GM23248 (cell line): Measurements from ENCODE around the gene HMGB2. TPM values are rescaled to one million over a fixed set of nuclear protein-coding genes. Genes with fewer than 3 reads are reported as not detected.

Experiments
- DNase-seq: peaks from one replicate; pipeline ENCODE4 v3.0.0-alpha.2; 2015
- H2AFZ ChIP-seq: fragments of 200-600 bp; sonication (generic); 2 replicates; pipeline ENCODE4 v1.6.1; 2016; ENCODE audit warnings: antibody characterized with exemption
- H3F3A ChIP-seq: fragments of 200-600 bp; sonication (generic); 2 replicates; pipeline ENCODE4 v1.6.1; 2016; ENCODE audit warnings: mild to moderate bottlenecking, antibody characterized with exemption, mixed run types; ENCODE audit not compliant: insufficient read depth
- H3K27ac ChIP-seq: fragments of 200-600 bp; sonication (generic); 2 replicates; pipeline ENCODE4 v1.5.1; 2016; ENCODE audit warnings: mild to moderate bottlenecking
- H3K27me3 ChIP-seq: fragments of 200-600 bp; sonication (generic); replicated peaks from 2 replicates; pipeline ENCODE4 v1.6.1; 2016; ENCODE audit warnings: mild to moderate bottlenecking; ENCODE audit not compliant: insufficient read depth
- H3K36me3 ChIP-seq: fragments of 200-600 bp; sonication (generic); 2 replicates; pipeline ENCODE4 v1.6.1; 2016; ENCODE audit warnings: low read depth, mild to moderate bottlenecking
- H3K4me1 ChIP-seq: fragments of 200-600 bp; sonication (generic); 2 replicates; pipeline ENCODE4 v1.6.1; 2016; ENCODE audit warnings: mild to moderate bottlenecking; ENCODE audit not compliant: insufficient read depth
- H3K4me2 ChIP-seq: fragments of 200-600 bp; sonication (generic); one replicate; pipeline ENCODE4 v1.6.1; 2016; ENCODE audit warnings: mild to moderate bottlenecking; ENCODE audit not compliant: unreplicated experiment
- H3K4me3 ChIP-seq: fragments of 200-600 bp; sonication (generic); 2 replicates; pipeline ENCODE4 v1.5.1; 2016; ENCODE audit warnings: mild to moderate bottlenecking
- H3K79me2 ChIP-seq: fragments of 200-600 bp; sonication (generic); 2 replicates; pipeline ENCODE4 v1.6.1; 2016; ENCODE audit warnings: mild to moderate bottlenecking; ENCODE audit not compliant: insufficient read depth
- H3K9ac ChIP-seq: fragments of 200-600 bp; sonication (generic); 2 replicates; pipeline ENCODE4 v1.6.1; 2016; ENCODE audit warnings: mild to moderate bottlenecking
- H3K9me2 ChIP-seq: fragments of 200-600 bp; sonication (generic); 2 replicates; pipeline ENCODE4 v1.6.1; 2016; ENCODE audit warnings: mixed run types, mild to moderate bottlenecking, moderate library complexity; ENCODE audit not compliant: insufficient read depth
- H3K9me3 ChIP-seq: fragments of 200-600 bp; sonication (generic); one replicate; pipeline ENCODE4 v1.6.1; 2017; ENCODE audit warnings: low read depth
- H4K20me1 ChIP-seq: fragments of 200-600 bp; sonication (generic); 2 replicates; pipeline ENCODE4 v1.6.0; 2016; ENCODE audit not compliant: insufficient read depth
- EZH2 ChIP-seq: fragments of 200-600 bp; sonication (generic); IDR thresholded peaks from 2 replicates; pipeline ENCODE4 v1.6.1; 2018; ENCODE audit warnings: antibody characterized with exemption, mild to moderate bottlenecking; ENCODE audit not compliant: insufficient read depth, poor library complexity, severe bottlenecking
- EZH2phosphoT487 ChIP-seq: fragments of 200-600 bp; sonication (generic); IDR thresholded peaks from 2 replicates; pipeline ENCODE4 v1.6.1; 2018; ENCODE audit warnings: antibody characterized with exemption, moderate library complexity, mild to moderate bottlenecking, low read depth; ENCODE audit not compliant: insufficient read depth
- WGBS, 2 experiments: methylation state at CpG; one replicate each; pipeline ENCODE4 v1.1.6; 2015 to 2017; ENCODE audit warnings: low lambda C conversion rate in 2 of 2, low coverage in 1 of 2; ENCODE audit errors: missing lambda C conversion rate in 2 of 2; 5-methylcytosine and 5-hydroxymethylcytosine counted together
- in situ Hi-C: fragments of 300-500 bp; cut with MboI; formaldehyde crosslinking; loops from 2 replicates; pipeline ENCODE4 v1.15.0; 2020
- polyA plus RNA-seq: library from polyadenylated mRNA; unstranded; fragments of >200 nt; fragmentation: Nextera tagmentation; extraction: Ambion mirVana; gene quantifications from 2 replicates; pipeline ENCODE4 v1.2.1, GENCODE V29; 2016
- total RNA-seq: library from RNA; depleted of rRNA; stranded (reverse); fragments of >200 nt; shearing (Covaris generic); gene quantifications from 2 replicates; pipeline ENCODE4 v1.2.3, GENCODE V29; 2014

The HMGB2 gene
- total and polyA plus RNA-seq, 2 experiments from 2014 or later, result 31.1 to 91.6 TPM

GRCh38 chr4:173311368-173311767, 22.8 kb downstream of the HMGB2 start:
- no peak for DNase-seq
- TF ChIP-seq EZH2phosphoT487 (no peak), EZH2 (no peak)
- WGBS, 2 experiments, result 90 to 91% methylated on average over 4 of the region's 4 CpGs
- Histone ChIP-seq H3K4me1 (no peaks in the 10 kb centered on the region), H3K4me3 (no peak overlapping the region), H4K20me1 (no peaks in the 10 kb centered on the region), H3K9me2 (no peaks in the 10 kb centered on the region), H3K9me3 (no peaks in the 10 kb centered on the region), H3F3A (no peaks in the 10 kb centered on the region), H3K36me3 (no peaks in the 10 kb centered on the region), H3K27ac (no peak overlapping the region), H3K9ac (no peak overlapping the region), H3K27me3 (no peaks in the 10 kb centered on the region), H2AFZ (no peak overlapping the region), H3K4me2 (no peak overlapping the region), H3K79me2 (no peaks in the 10 kb centered on the region)
- in situ Hi-C loops, result loop anchor here (5.0 kb wide), 1 partner anchor 101 kb away; no protein-coding TSS in a partner anchor

- Histone ChIP-seq H3K4me3 (no peak overlapping the region), H3K79me2 (no peaks in the 10 kb centered on the region), H4K20me1 (no peaks in the 10 kb centered on the region), H3K4me1 (no peaks in the 10 kb centered on the region), H3K4me2 (no peak overlapping the region), H3K27me3 (no peaks in the 10 kb centered on the region), H2AFZ (no peak overlapping the region), H3K9me3 (no peaks in the 10 kb centered on the region), H3K36me3 (no peaks in the 10 kb centered on the region; the same call in 1 of the 2 replicates), H3K9me2 (no peaks in the 10 kb centered on the region), H3K9ac (no peak overlapping the region), H3F3A (no peaks in the 10 kb centered on the region), H3K27ac (no peak overlapping the region)
- no peak for DNase-seq
- no peak for TF ChIP-seq EZH2
- TF ChIP-seq EZH2phosphoT487, result no peak
- in situ Hi-C loops, result no loop called here
- WGBS, 2 experiments, result 76 to 81% methylated on average over 3 of the region's 3 CpGs
Observed at GRCh38 chr4:173307778-173308177, 26.4 kb downstream of the HMGB2 start.

GRCh38 chr4:173301518-173302201, 32.5 kb downstream of the HMGB2 start:
- Histone ChIP-seq H3K4me2 (no peak overlapping the region), H3K9me2 (no peaks in the 10 kb centered on the region), H3K4me1 (peaks cover 4% of the 10 kb centered on the region; the same call in 1 of the 2 replicates), H3K9ac (no peak overlapping the region), H3K79me2 (no peaks in the 10 kb centered on the region), H4K20me1 (no peaks in the 10 kb centered on the region), H3K9me3 (no peaks in the 10 kb centered on the region), H2AFZ (peak overlapping the region; percentile 4; the same call in 1 of the 2 replicates), H3K4me3 (no peak overlapping the region), H3F3A (no peaks in the 10 kb centered on the region), H3K36me3 (no peaks in the 10 kb centered on the region; the same call in 1 of the 2 replicates), H3K27ac (no peak overlapping the region), H3K27me3 (no peaks in the 10 kb centered on the region)
- WGBS, 2 experiments, result 21% methylated on average over 5 of the region's 5 CpGs
- peak; percentile 40 for DNase-seq
- in situ Hi-C loops, result no loop called here
- no peak for TF ChIP-seq EZH2phosphoT487
- TF ChIP-seq EZH2, result no peak

GRCh38 chr4:173294444-173294843, 39.7 kb downstream of the HMGB2 start:
- 86 to 90% methylated on average over 1 of the region's 1 CpG for WGBS, 2 experiments
- in situ Hi-C loops, result no loop called here

More at GRCh38 chr4:173294444-173294843, 39.7 kb downstream of the HMGB2 start:
- Histone ChIP-seq H3K4me3 (no peak overlapping the region), H3F3A (no peaks in the 10 kb centered on the region), H3K27ac (no peak overlapping the region), H2AFZ (no peak overlapping the region), H3K9ac (no peak overlapping the region), H3K4me1 (no peaks in the 10 kb centered on the region), H3K27me3 (no peaks in the 10 kb centered on the region), H3K79me2 (no peaks in the 10 kb centered on the region), H3K9me3 (no peaks in the 10 kb centered on the region), H4K20me1 (no peaks in the 10 kb centered on the region), H3K36me3 (no peaks in the 10 kb centered on the region), H3K4me2 (no peak overlapping the region), H3K9me2 (no peaks in the 10 kb centered on the region)
- no peak for DNase-seq
- TF ChIP-seq EZH2, result no peak
- TF ChIP-seq EZH2phosphoT487, result no peak
